H1 (cell line): Measurements from ENCODE around the gene CNOT1. TPM values are rescaled to one million over a fixed set of nuclear protein-coding genes. Genes with fewer than 3 reads are reported as not detected.

Experiments used
- CHD2 ChIP-seq: IDR thresholded peaks from 2 replicates; pipeline ENCODE4 v1.6.1; 2012; ENCODE audit warnings: low read length, improper control_type of control experiment
- SP1 ChIP-seq: IDR thresholded peaks from 2 replicates; pipeline ENCODE4 v1.6.1; 2011; ENCODE audit warnings: low read depth, low read length
- SP2 ChIP-seq: IDR thresholded peaks from 2 replicates; pipeline ENCODE4 v1.6.1; 2012; ENCODE audit warnings: mild to moderate bottlenecking, low read length, inconsistent platforms
- polyA plus RNA-seq, 7 experiments: library from polyadenylated mRNA; depleted of rRNA in 3 of 7; stranded (reverse) in 5 of 7; unstranded in 2 of 7; fragments of >200 nt in 5 of 7; fragments of 200-250 nt in 2 of 7; gene quantifications; 1 replicate in 5 of 7; 2 replicates in 1 of 7; 4 replicates in 1 of 7; pipeline versions ENCODE4 v1.2.1 to v1.2.3, GENCODE V29; 2011 to 2013; ENCODE audit warnings: missing spikeins in 2 of 7, mixed read lengths in 2 of 7
- total RNA-seq: library from RNA; stranded (reverse); fragmentation: NEBNext Ultra II Directional; extraction: Animal tissue kit (Norgen Biotek cat#: 25700); gene quantifications from 2 replicates; pipeline ENCODE4 v1.2.1, GENCODE V29; 2021

CNOT1 gene
- total and polyA plus RNA-seq, 2 of the 8 experiments (the other 6 are each of a cell fraction or from before 2014, with no cell fraction given), result 306 to 319 TPM

DNA sequence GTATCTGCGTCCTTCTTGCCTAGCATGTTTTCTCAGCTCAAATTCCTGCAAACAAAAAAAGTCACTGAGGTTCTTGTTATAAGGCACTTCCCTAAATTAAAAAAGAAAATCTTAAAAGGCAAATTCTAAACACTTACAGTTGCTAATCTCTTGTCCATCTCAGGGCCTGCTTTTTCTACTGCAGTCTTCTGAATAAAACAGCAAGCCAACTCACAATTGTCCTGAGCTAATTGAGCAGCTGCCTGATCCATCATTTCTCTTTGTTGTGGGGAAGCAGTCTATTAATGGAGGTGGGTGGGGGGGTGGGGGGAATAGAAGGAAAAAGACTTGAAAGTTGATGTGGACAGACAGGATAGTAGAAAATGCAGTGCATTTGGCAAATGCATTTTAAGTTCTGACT, 87.3 kb downstream of the CNOT1 start (continued):
- TF ChIP-seq SP2, result no peak
- TF ChIP-seq CHD2, result no peak
- TF ChIP-seq SP1, result no peak
- TF ChIP-seq, all 59 proteins: peak for 0
